ENCODE data around the gene NEK1. TPM values are rescaled to one million over a fixed set of nuclear protein-coding genes. Genes with fewer than 3 reads are reported as not detected.
A peak's percentile ranks its signal among the peaks of the same experiment; 100 is the strongest.
"Not testable (repeated sequence)": the region's sequence is repeated elsewhere in the genome, so short reads cannot be mapped to it uniquely, and the experiment has no call there.

The NEK1 gene
- total RNA-seq, 2 donors from 2014 or later = 9.8 to 20.6 TPM

GRCh38 chr4:169644802-169645201 lies 32.4 kb upstream of the NEK1 start:
- H3K27me3 Mint-ChIP-seq = no peaks in the 10 kb centered on the region
- no peak overlapping the region for H3K4me3 Mint-ChIP-seq
- H3K4me1 Mint-ChIP-seq (ENCODE audit: low read depth in 2 of 2) = peaks cover 0 to 3% of the 10 kb centered on the region in 2 donors
- no peaks in the 10 kb centered on the region for H3K9me3 Mint-ChIP-seq
- H3K27ac Mint-ChIP-seq = peak overlapping the region in 1 of 2 donors; percentile 31
- DNase-seq (ENCODE audit: low spot score) (no peak), ATAC-seq (no peak)
- H3K36me3 Mint-ChIP-seq = peaks cover 4% of the 10 kb centered on the region

DNA sequence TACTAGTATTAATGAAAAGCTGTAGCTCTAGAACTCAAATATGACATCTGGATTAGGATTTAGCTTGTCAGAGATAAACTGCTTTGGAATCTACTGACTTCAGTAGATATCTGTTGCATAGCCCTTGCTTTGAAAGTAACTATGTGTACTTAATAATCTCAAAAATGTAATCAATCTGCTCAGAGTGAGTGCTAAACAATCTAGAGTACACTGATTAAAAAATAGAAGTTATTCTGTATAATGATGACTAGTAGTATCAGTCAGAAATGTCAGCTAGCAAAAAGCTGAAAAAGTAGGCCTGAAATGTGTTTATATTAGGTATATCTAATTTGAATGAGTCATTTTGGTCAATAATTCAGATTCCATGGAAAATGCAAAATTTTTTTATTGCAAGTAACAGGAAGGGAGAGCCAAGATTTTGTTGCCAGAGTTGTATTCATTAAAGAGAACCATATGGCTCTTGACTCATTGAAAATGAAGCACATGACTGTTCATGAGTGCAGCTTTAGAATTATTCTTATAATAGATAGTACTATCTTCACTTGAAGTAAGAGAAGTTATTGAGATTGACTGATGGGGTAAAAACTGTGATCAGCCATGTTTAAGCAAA lies 28.0 kb upstream of the NEK1 start:
- H3K4me1 Mint-ChIP-seq (ENCODE audit: low read depth in 2 of 2) = peaks cover 6 to 7% of the 10 kb centered on the region in 2 donors
- no peak overlapping the region for H3K4me3 Mint-ChIP-seq
- no peaks in the 10 kb centered on the region for H3K9me3 Mint-ChIP-seq
- no peak overlapping the region for H3K27ac Mint-ChIP-seq
- peaks cover 24% of the 10 kb centered on the region for H3K36me3 Mint-ChIP-seq
- no peaks in the 10 kb centered on the region for H3K27me3 Mint-ChIP-seq
- ATAC-seq (no peak), DNase-seq (ENCODE audit: low spot score) (no peak)

DNA sequence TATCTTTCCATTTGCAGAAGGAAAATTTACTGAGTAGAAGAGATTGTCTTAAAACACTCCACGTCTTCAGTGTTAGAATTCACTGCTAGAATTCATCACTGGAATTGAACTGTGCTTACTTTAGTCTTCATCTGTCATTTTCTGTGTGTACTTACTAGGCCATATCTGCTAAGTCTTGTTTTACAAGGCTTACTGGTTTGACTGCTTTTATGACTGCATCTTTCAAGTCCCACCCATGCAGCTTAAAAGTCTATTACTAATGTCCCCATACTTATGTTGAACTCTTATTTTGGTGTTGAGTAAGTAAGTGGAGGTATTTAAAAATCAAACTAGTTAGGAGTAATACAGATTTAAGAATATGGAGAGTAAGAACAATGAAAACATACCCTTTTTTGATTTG lies 22.6 kb upstream of the NEK1 start:
- H3K4me3 Mint-ChIP-seq = no peak overlapping the region
- peaks cover 20% of the 10 kb centered on the region for H3K36me3 Mint-ChIP-seq
- H3K27ac Mint-ChIP-seq = peak overlapping the region in 1 of 2 donors; percentile 33
- H3K9me3 Mint-ChIP-seq = no peaks in the 10 kb centered on the region
- no peak for ATAC-seq
- H3K4me1 Mint-ChIP-seq (ENCODE audit: low read depth in 2 of 2) = peaks cover 14 to 18% of the 10 kb centered on the region in 2 donors
- DNase-seq (ENCODE audit: low spot score) = no peak
- no peaks in the 10 kb centered on the region for H3K27me3 Mint-ChIP-seq

DNA sequence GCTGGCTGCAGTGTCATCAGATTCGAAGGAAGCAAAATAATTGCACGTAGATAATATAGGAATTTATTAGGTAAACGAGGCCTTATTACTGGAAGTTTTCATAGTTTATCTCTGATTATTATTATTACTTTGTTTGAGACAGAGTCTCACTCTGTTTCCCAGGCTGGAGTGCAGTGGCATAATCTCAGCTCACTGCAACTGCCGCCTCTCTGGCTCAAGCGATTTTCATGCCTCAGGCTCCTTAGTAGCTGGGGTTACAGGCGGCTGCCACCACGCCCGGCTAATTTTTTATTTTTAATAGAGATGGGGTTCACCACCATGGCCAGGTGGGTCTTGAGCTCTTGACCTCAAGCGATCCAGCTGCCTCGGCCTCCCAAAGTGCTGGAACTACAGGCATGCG lies 20.5 kb upstream of the NEK1 start:
- Mint-ChIP-seq H3K9me3 (no peaks in the 10 kb centered on the region), H3K27ac (no peak overlapping the region), H3K4me3 (no peak overlapping the region), H3K36me3 (peaks cover 5% of the 10 kb centered on the region), H3K4me1 (ENCODE audit: low read depth in 2 of 2) (peaks cover 10 to 17% of the 10 kb centered on the region in 2 donors), H3K27me3 (no peaks in the 10 kb centered on the region)
- ATAC-seq (no peak), DNase-seq (ENCODE audit: low spot score) (no peak)

DNA sequence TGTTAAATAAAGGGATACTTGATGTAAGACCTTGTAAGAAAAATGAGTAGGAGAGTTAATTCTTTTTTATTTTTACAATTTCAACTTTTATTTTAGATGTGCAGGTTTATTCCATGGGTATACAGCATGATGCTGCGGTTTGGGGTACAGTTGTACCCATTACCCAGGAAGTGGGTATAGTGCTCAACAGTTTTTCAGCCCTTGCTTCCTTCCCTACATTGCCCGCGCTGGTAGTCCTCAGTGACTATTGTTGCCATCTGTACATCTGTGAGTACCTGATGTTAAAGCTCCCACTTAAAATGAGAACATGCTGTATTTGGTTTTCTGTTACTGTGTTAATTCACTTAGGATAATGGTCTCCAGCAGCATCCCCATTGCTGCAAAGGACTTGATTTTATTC lies 17.7 kb upstream of the NEK1 start:
- H3K27ac Mint-ChIP-seq = no peak overlapping the region
- no peak overlapping the region for H3K4me3 Mint-ChIP-seq
- H3K27me3 Mint-ChIP-seq = no peaks in the 10 kb centered on the region
- H3K4me1 Mint-ChIP-seq (ENCODE audit: low read depth in 2 of 2) = peaks cover 15 to 25% of the 10 kb centered on the region in 2 donors
- DNase-seq (ENCODE audit: low spot score) (no peak), ATAC-seq (no peak)
- H3K9me3 Mint-ChIP-seq = no peaks in the 10 kb centered on the region
- no peaks in the 10 kb centered on the region for H3K36me3 Mint-ChIP-seq

- Mint-ChIP-seq H3K36me3 (no peaks in the 10 kb centered on the region), H3K4me1 (ENCODE audit: low read depth in 2 of 2) (peaks cover 20 to 26% of the 10 kb centered on the region in 2 donors), H3K27me3 (no peaks in the 10 kb centered on the region), H3K9me3 (no peaks in the 10 kb centered on the region), H3K27ac (no peak overlapping the region), H3K4me3 (no peak overlapping the region)
- DNase-seq (ENCODE audit: low spot score) (no peak), ATAC-seq (no peak)
These were observed 16.2 kb upstream of the NEK1 start for GRCh38 chr4:169628579-169628978.

DNA sequence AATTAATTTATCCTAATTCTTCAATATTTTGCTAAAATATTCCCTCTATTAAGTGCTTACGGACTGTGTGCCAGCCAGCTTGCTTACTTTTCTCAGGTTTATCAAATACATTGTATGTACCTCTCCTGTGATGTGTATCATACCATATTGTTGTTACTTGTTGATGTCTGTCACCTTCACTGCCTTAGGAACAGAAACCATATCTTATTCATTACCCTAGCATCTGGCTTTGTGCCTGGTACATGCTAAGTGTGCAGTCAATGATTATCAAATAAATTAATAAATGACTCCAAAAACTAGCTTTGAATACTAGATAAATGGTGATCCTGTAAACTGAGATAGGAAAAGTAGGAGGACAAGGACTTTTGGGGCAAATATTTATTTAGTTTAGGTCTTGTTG lies 14.9 kb upstream of the NEK1 start:
- no peaks in the 10 kb centered on the region for H3K27me3 Mint-ChIP-seq
- peaks cover 30 to 36% of the 10 kb centered on the region in 2 donors for H3K4me1 Mint-ChIP-seq (ENCODE audit: low read depth in 2 of 2)
- no peaks in the 10 kb centered on the region for H3K9me3 Mint-ChIP-seq
- H3K27ac Mint-ChIP-seq = peak overlapping the region in 1 of 2 donors; percentile 63
- ATAC-seq = no peak
- no peak overlapping the region for H3K4me3 Mint-ChIP-seq
- no peaks in the 10 kb centered on the region for H3K36me3 Mint-ChIP-seq
- no peak for DNase-seq (ENCODE audit: low spot score)

DNA sequence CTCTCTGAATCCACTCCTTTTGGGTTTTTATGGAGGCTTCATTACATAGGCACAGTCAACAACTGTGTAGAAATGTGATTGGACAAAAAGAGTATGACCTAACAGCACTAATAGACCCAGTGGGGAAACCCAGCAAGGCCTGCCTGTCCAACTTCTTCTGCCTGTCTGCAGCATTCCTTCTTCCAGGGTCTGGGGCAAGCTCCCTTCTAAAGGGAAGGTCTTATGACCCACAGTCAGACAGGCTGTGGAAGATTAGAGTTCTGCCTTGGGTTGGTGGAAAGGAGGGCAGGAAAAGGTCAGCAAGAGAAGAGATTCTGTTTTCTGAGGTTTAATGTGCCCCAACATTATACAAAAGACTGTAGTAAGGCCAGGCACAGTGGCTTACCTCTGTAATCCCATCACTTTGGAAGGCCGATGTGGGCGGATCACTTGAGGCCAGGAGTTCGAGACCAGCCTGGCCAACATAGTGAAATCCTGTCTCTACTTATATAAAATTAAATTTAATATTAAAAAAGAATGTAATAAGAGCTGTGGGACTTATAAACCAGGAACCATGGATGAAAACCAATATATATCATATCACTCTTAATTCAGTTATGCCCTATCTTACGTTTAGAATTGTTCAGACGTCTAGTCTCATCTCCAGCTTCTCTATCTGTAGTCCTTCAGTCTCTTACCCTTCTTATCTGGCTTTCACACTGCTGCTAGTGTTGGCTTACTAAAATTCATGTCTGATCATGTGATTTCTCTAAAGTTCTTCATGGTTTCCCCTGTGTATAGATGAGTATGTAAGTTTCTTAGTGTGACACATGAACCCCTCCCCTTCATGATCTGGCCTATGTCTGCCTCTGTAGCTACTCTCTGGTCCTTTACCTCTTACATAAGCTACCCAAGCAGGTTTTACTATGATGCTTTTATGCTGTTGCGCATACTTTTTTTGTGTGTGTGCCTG lies 14.2 kb upstream of the NEK1 start:
- Mint-ChIP-seq H3K36me3 (no peaks in the 10 kb centered on the region), H3K4me1 (ENCODE audit: low read depth in 2 of 2) (peaks cover 34 to 38% of the 10 kb centered on the region in 2 donors), H3K27ac (peak overlapping the region in 1 of 2 donors; percentile 63), H3K9me3 (no peaks in the 10 kb centered on the region), H3K4me3 (no peak overlapping the region), H3K27me3 (no peaks in the 10 kb centered on the region)
- ATAC-seq = peak; percentile 67 to 72
- no peak for DNase-seq (ENCODE audit: low spot score)

DNA sequence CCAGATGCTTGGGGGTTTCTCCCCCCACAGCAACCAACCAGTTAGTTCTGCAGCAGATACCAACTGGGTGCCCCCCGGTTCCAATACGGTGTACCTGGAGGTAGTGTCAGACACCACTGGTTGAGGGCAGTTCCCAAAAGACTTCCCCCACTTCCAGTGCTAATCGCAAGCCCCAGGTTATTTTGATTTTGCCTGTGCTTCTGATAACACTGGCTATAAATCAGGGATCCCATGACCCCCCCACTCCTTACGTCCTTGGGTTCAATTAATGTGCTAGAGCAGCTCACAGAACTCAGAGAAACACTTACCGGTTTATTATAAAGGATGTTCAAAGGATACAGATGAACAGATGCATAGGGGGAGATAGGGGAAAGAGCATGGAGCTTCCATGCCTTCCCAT lies 13.5 kb upstream of the NEK1 start:
- H3K4me3 Mint-ChIP-seq = no peak overlapping the region
- H3K27ac Mint-ChIP-seq = peak overlapping the region; percentile 20 to 27
- DNase-seq (ENCODE audit: low spot score) (no peak), ATAC-seq (no peak)
- peaks cover 34% of the 10 kb centered on the region in 2 donors for H3K4me1 Mint-ChIP-seq (ENCODE audit: low read depth in 2 of 2)
- H3K27me3 Mint-ChIP-seq = no peaks in the 10 kb centered on the region
- H3K9me3 Mint-ChIP-seq = no peaks in the 10 kb centered on the region
- H3K36me3 Mint-ChIP-seq = no peaks in the 10 kb centered on the region

- not testable (repeated sequence) for ATAC-seq; H3K27me3 Mint-ChIP-seq; H3K36me3 Mint-ChIP-seq; H3K4me3 Mint-ChIP-seq; DNase-seq (ENCODE audit: low spot score); H3K9me3 Mint-ChIP-seq
- peak overlapping the region in 1 of 2 donors; percentile 43 for H3K27ac Mint-ChIP-seq
- H3K4me1 Mint-ChIP-seq (ENCODE audit: low read depth in 2 of 2) = peaks cover 38 to 45% of the 10 kb centered on the region in 2 donors
These were observed 11.6 kb upstream of the NEK1 start for GRCh38 chr4:169624012-169624411.

DNA sequence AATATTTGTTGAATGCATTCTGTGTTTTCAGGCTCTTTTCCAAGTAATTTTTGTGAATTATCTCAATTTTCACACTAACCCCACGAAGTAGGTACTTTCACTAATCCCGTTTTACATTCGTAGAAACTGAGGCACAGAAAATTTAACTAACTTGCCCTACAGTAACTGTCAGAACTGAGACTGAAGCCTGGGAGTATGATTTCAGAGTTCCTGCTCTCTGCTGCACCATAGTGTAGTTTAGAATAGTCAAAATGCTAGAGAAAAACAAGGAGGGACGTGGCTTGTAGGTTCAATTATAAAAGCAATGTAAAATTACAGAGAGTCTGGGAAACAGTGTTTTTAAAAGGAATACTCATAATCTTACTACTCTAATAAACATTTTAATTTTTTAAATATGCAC lies 10.2 kb upstream of the NEK1 start:
- DNase-seq (ENCODE audit: low spot score) = no peak
- no peaks in the 10 kb centered on the region for H3K9me3 Mint-ChIP-seq
- H3K27me3 Mint-ChIP-seq = no peaks in the 10 kb centered on the region

GRCh38 chr4:169621731-169622492 lies 9.5 kb upstream of the NEK1 start:
- peak in 1 of 2 donors; percentile 37 for ATAC-seq
- H3K9me3 Mint-ChIP-seq = no peaks in the 10 kb centered on the region
- H3K27ac Mint-ChIP-seq = peak overlapping the region; percentile 94 to 99
- DNase-seq (ENCODE audit: low spot score) = peak; percentile 63
- peaks cover 44 to 58% of the 10 kb centered on the region in 2 donors for H3K4me1 Mint-ChIP-seq (ENCODE audit: low read depth in 2 of 2)
- no peaks in the 10 kb centered on the region for H3K27me3 Mint-ChIP-seq
- no peaks in the 10 kb centered on the region for H3K36me3 Mint-ChIP-seq
- H3K4me3 Mint-ChIP-seq = peak overlapping the region; percentile 99

More for the DNA sequence above, 10.2 kb upstream of the NEK1 start:
- Mint-ChIP-seq H3K36me3 (no peaks in the 10 kb centered on the region), H3K4me3 (peak overlapping the region; percentile 99), H3K27ac (peak overlapping the region; percentile 94 to 99), H3K4me1 (ENCODE audit: low read depth in 2 of 2) (peaks cover 43 to 53% of the 10 kb centered on the region in 2 donors)
- ATAC-seq = no peak

DNA sequence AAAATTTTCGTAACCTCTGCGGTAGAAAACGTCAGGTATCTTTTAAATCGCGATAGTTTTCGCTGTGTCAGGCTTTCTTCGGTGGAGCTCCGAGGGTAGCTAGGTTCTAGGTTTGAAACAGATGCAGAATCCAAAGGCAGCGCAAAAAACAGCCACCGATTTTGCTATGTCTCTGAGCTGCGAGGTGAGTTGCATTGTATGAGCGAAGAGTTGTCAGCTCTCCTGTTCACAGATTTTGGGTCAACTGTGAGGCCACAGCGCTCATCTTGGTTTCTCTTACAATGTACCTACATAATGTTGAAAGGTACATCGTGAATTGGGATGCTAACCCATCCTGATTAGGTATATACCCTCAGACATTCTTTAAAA lies 8.5 kb upstream of the NEK1 start:
- ATAC-seq (no peak), DNase-seq (ENCODE audit: low spot score) (no peak)
- Mint-ChIP-seq H3K4me3 (peak overlapping the region; percentile 99), H3K9me3 (no peaks in the 10 kb centered on the region), H3K27me3 (no peaks in the 10 kb centered on the region), H3K27ac (peak overlapping the region; percentile 94 to 99), H3K36me3 (no peaks in the 10 kb centered on the region), H3K4me1 (ENCODE audit: low read depth in 2 of 2) (peaks cover 40 to 60% of the 10 kb centered on the region in 2 donors)
